WTC11 (cell line): ENCODE results near the gene GALNT11. TPM values are rescaled to one million over a fixed set of nuclear protein-coding genes. Genes with fewer than 3 reads are reported as not detected.
"Not testable (repeated sequence)": the region's sequence is repeated elsewhere in the genome, so short reads cannot be mapped to it uniquely, and the experiment has no call there.

Source experiments
- ATAC-seq: fragments of 200-7000 bp; cut with Tn5 transposase; 2 replicates; pipeline ENCODE4 v1.10.0; 2021; ENCODE audit warnings: mild to moderate bottlenecking, moderate library complexity
- CTCF ChIA-PET: fragments of 300-600 bp; sonication (Branson Sonifier 250); formaldehyde crosslinking; loops from one replicate; lab custom pipeline; 2021; ENCODE audit warnings: antibody characterized with exemption; lab: Charles Lee
- POLR2A ChIA-PET: fragments of 350-600 bp; sonication (Branson Sonifier 250); formaldehyde crosslinking; loops from one replicate; lab custom pipeline; 2021; ENCODE audit warnings: antibody characterized with exemption; lab: Charles Lee
- DNase-seq: peaks from one replicate; pipeline ENCODE4 v3.0.0; 2021; ENCODE audit warnings: low spot score
- H3K27ac Mint-ChIP-seq: 2 replicates; pipeline ENCODE4 v1.8.0; 2021; ENCODE audit warnings: mixed read lengths
- H3K27me3 Mint-ChIP-seq: 2 replicates; pipeline ENCODE4 v1.8.0; 2021; ENCODE audit warnings: low read depth, mild to moderate bottlenecking, moderate library complexity, mixed read lengths
- H3K36me3 Mint-ChIP-seq: 2 replicates; pipeline ENCODE4 v1.8.0; 2021; ENCODE audit warnings: mixed read lengths
- H3K4me1 Mint-ChIP-seq: 2 replicates; pipeline ENCODE4 v1.8.0; 2022; ENCODE audit warnings: mixed read lengths
- H3K4me3 Mint-ChIP-seq: 2 replicates; pipeline ENCODE4 v1.8.0; 2021; ENCODE audit warnings: mild to moderate bottlenecking, moderate library complexity, mixed read lengths
- H3K9me3 Mint-ChIP-seq: 2 replicates; pipeline ENCODE4 v1.8.0; 2021; ENCODE audit warnings: mixed read lengths
- ATF3 ChIP-seq: sonication (generic); formaldehyde crosslinking; conservative IDR thresholded peaks from 2 replicates; pipeline ENCODE4 v1.8.1; 2022; ENCODE audit warnings: mild to moderate bottlenecking, missing genetic modification reagents
- ESRRA ChIP-seq: sonication (generic); formaldehyde crosslinking; IDR thresholded peaks from 2 replicates; pipeline ENCODE4 v1.8.1; 2022; ENCODE audit warnings: mild to moderate bottlenecking, missing genetic modification reagents, borderline replicate concordance
- FOXJ3 ChIP-seq: sonication (generic); formaldehyde crosslinking; IDR thresholded peaks from 2 replicates; pipeline ENCODE4 v1.9.0; 2021; ENCODE audit warnings: missing genetic modification reagents, mild to moderate bottlenecking, borderline replicate concordance
- KAT7 ChIP-seq: sonication (generic); formaldehyde crosslinking; IDR thresholded peaks from 2 replicates; pipeline ENCODE4 v1.8.1; 2023; ENCODE audit warnings: missing genetic modification reagents, mild to moderate bottlenecking, borderline replicate concordance
- MXD4 ChIP-seq: fragments of 250-450 bp; sonication (Bioruptor Pico); IDR thresholded peaks from 2 replicates; pipeline ENCODE4 v1.8.0; 2021; ENCODE audit warnings: mild to moderate bottlenecking, moderate library complexity, borderline replicate concordance
- NFE2L1 ChIP-seq: sonication (generic); formaldehyde crosslinking; IDR thresholded peaks from 2 replicates; pipeline ENCODE4 v1.8.1; 2023; ENCODE audit warnings: missing genetic modification reagents
- NR3C1 ChIP-seq: sonication (generic); formaldehyde crosslinking; conservative IDR thresholded peaks from 2 replicates; pipeline ENCODE4 v1.8.1; 2023; ENCODE audit warnings: low read depth, mild to moderate bottlenecking, missing genetic modification reagents
- PRDM15 ChIP-seq: sonication (generic); formaldehyde crosslinking; IDR thresholded peaks from 2 replicates; pipeline ENCODE4 v1.8.0; 2022; ENCODE audit warnings: missing genetic modification reagents
- RORB ChIP-seq: fragments of 250-450 bp; sonication (Bioruptor Pico); IDR thresholded peaks from 2 replicates; pipeline ENCODE4 v1.9.0; 2021; ENCODE audit warnings: mild to moderate bottlenecking
- SMAD3 ChIP-seq: sonication (generic); formaldehyde crosslinking; IDR thresholded peaks from 2 replicates; pipeline ENCODE4 v1.8.0; 2022; ENCODE audit warnings: missing genetic modification reagents, mild to moderate bottlenecking, borderline replicate concordance
- USF1 ChIP-seq: sonication (generic); formaldehyde crosslinking; IDR thresholded peaks from 2 replicates; pipeline ENCODE4 v1.8.0; 2022; ENCODE audit warnings: mild to moderate bottlenecking, missing genetic modification reagents
- ZNF121 ChIP-seq: sonication (generic); formaldehyde crosslinking; IDR thresholded peaks from 2 replicates; pipeline ENCODE4 v1.8.0; 2023; ENCODE audit warnings: missing genetic modification reagents
- ZNF219 ChIP-seq: sonication (generic); formaldehyde crosslinking; IDR thresholded peaks from 2 replicates; pipeline ENCODE4 v1.8.0; 2023; ENCODE audit warnings: missing genetic modification reagents, mild to moderate bottlenecking, borderline replicate concordance
- ZNF232 ChIP-seq: sonication (generic); formaldehyde crosslinking; IDR thresholded peaks from 2 replicates; pipeline ENCODE4 v1.8.0; 2022; ENCODE audit warnings: mild to moderate bottlenecking, missing genetic modification reagents
- ZNF317 ChIP-seq: sonication (generic); formaldehyde crosslinking; IDR thresholded peaks from 2 replicates; pipeline ENCODE4 v1.8.1; 2023; ENCODE audit warnings: low read depth, mild to moderate bottlenecking, moderate library complexity, missing genetic modification reagents, borderline replicate concordance
- ZNF396 ChIP-seq: fragments of 250-450 bp; sonication (Bioruptor Pico); IDR thresholded peaks from 2 replicates; pipeline ENCODE4 v1.8.0; 2021; ENCODE audit warnings: mild to moderate bottlenecking, moderate library complexity, borderline replicate concordance
- total RNA-seq: library from RNA; stranded (reverse); gene quantifications from 3 replicates; pipeline ENCODE4 v1.2.3, GENCODE V29; 2021
- TF ChIP-seq, protein P1 (sequence below): sonication (generic); formaldehyde crosslinking; IDR thresholded peaks from 2 replicates; pipeline ENCODE4 v1.8.1; 2023; ENCODE audit warnings: mild to moderate bottlenecking, missing genetic modification reagents, moderate library complexity
- TF ChIP-seq, protein P2 (sequence below): sonication (generic); formaldehyde crosslinking; IDR thresholded peaks from 2 replicates; pipeline ENCODE4 v1.8.1; 2023; ENCODE audit warnings: mild to moderate bottlenecking, missing genetic modification reagents

GALNT11 gene
- total RNA-seq, 1 experiment from 2014 or later, result 24.0 TPM

DNA sequence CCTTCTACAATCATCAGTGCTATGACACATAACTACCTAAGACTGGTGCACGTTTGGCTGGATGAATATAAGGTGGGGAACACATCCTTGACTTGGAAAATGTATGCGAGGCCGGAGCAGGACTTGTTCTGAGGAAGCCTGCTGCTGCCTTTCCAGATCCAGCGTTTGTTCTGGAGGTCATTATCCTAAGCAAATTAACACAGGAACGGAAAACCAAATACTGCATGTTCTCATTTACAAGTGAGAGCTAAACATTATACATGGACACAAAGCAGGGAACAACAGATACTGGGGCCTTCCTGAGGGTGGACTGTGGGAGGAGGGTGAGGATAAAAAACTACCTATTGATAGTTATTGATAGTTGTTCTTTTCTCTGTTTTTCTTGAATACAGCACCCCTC is 10.8 kb upstream of the GALNT11 start (continued):
- TF ChIP-seq PRDM15 (CRISPR knock-in tag), result no peak
- no peak for TF ChIP-seq USF1
- no peak for TF ChIP-seq NFE2L1 (CRISPR knock-in tag)
- no peak for TF ChIP-seq ZNF232 (CRISPR knock-in tag)
- no peak for TF ChIP-seq SMAD3 (CRISPR knock-in tag)
- no peak for TF ChIP-seq ZNF121 (CRISPR knock-in tag)
- no peak for TF ChIP-seq FOXJ3 (CRISPR knock-in tag)
- TF ChIP-seq ATF3 (CRISPR knock-in tag), result no peak
- TF ChIP-seq, protein P1, sequence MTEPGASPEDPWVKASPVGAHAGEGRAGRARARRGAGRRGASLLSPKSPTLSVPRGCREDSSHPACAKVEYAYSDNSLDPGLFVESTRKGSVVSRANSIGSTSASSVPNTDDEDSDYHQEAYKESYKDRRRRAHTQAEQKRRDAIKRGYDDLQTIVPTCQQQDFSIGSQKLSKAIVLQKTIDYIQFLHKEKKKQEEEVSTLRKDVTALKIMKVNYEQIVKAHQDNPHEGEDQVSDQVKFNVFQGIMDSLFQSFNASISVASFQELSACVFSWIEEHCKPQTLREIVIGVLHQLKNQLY, result no peak
- TF ChIP-seq MXD4 (CRISPR knock-in tag), result no peak
- TF ChIP-seq ZNF317 (CRISPR knock-in tag), result no peak
- no peak for TF ChIP-seq ESRRA

- Mint-ChIP-seq H3K4me1 (no peaks in the 10 kb centered on the region), H3K9me3 (peaks cover 8% of the 10 kb centered on the region), H3K27ac (no peak overlapping the region), H3K36me3 (no peaks in the 10 kb centered on the region; the same call in 1 of the 2 replicates), H3K27me3 (no peaks in the 10 kb centered on the region; the same call in none of the 2 replicates), H3K4me3 (no peak overlapping the region)
- TF ChIP-seq ZNF219 (CRISPR knock-in tag), result no peak
- DNase-seq (no peak), ATAC-seq (no peak)
- CTCF ChIA-PET, result interaction anchor here (0.8 kb wide), 1 partner anchor 15 kb away, joined by 3 read pairs; no protein-coding TSS in a partner anchor
- POLR2A ChIA-PET, result no interaction called here
Observed at GRCh38 chr7:152015600-152015999, 9.9 kb upstream of the GALNT11 start.

DNA sequence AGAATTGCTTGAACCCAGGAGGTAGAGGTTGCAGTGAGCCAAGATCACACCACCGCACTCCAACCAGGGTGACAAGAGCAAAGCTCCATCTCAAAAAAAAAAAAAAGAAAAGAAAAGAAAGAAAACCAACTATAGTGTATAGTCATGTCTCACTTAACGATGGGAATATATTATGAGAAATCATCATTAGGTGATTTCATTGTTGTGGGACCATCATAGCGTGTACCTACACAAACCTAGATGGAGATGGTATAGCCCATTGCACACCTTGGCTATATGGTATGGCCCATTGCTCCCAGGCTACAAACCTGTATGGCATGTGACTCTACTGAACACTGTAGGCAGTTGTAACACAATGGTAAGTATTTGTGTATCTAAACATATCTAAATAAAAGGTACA is 8.5 kb upstream of the GALNT11 start:
- H3K4me3 Mint-ChIP-seq, result no peak overlapping the region
- no peak overlapping the region for H3K27ac Mint-ChIP-seq
- no peak for TF ChIP-seq NR3C1 (CRISPR knock-in tag)
- no peak for TF ChIP-seq KAT7 (CRISPR knock-in tag)
- TF ChIP-seq, protein P2, sequence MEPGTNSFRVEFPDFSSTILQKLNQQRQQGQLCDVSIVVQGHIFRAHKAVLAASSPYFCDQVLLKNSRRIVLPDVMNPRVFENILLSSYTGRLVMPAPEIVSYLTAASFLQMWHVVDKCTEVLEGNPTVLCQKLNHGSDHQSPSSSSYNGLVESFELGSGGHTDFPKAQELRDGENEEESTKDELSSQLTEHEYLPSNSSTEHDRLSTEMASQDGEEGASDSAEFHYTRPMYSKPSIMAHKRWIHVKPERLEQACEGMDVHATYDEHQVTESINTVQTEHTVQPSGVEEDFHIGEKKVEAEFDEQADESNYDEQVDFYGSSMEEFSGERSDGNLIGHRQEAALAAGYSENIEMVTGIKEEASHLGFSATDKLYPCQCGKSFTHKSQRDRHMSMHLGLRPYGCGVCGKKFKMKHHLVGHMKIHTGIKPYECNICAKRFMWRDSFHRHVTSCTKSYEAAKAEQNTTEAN (CRISPR knock-in tag), result no peak
- no peak for TF ChIP-seq RORB (CRISPR knock-in tag)
- no peak for TF ChIP-seq ZNF396 (CRISPR knock-in tag)
- H3K4me1 Mint-ChIP-seq, result no peaks in the 10 kb centered on the region
- ChIA-PET POLR2A (no interaction called here), CTCF (no interaction called here)
- H3K9me3 Mint-ChIP-seq, result peaks cover 8% of the 10 kb centered on the region
- no peaks in the 10 kb centered on the region; the same call in none of the 2 replicates for H3K27me3 Mint-ChIP-seq
- ATAC-seq (no peak), DNase-seq (no peak)
- no peaks in the 10 kb centered on the region; the same call in 1 of the 2 replicates for H3K36me3 Mint-ChIP-seq

- POLR2A ChIA-PET, result not testable (repeated sequence)
Observed at GRCh38 chr7:152017683-152018082, 7.8 kb upstream of the GALNT11 start.

GRCh38 chr7:152021740-152022139 is 3.7 kb upstream of the GALNT11 start:
- POLR2A ChIA-PET, result interaction anchor here (0.6 kb wide), 1 partner anchor 9 kb away, joined by 3 read pairs; no protein-coding TSS in a partner anchor
- peaks cover 22% of the 10 kb centered on the region for H3K27me3 Mint-ChIP-seq
- H3K4me3 Mint-ChIP-seq, ATAC-seq, H3K9me3 Mint-ChIP-seq, H3K4me1 Mint-ChIP-seq, H3K27ac Mint-ChIP-seq, DNase-seq, H3K36me3 Mint-ChIP-seq, CTCF ChIA-PET: not testable (repeated sequence)

More at GRCh38 chr7:152017683-152018082, 7.8 kb upstream of the GALNT11 start:
- H3K27me3 Mint-ChIP-seq, H3K4me3 Mint-ChIP-seq, H3K4me1 Mint-ChIP-seq, CTCF ChIA-PET, DNase-seq, ATAC-seq, H3K36me3 Mint-ChIP-seq, H3K27ac Mint-ChIP-seq, H3K9me3 Mint-ChIP-seq: not testable (repeated sequence)
